HG02884 (cell line): ENCODE results near the gene PUM2.
"Not testable (repeated sequence)": the region's sequence is repeated elsewhere in the genome, so short reads cannot be mapped to it uniquely, and the experiment has no call there.

Experiments used
- ATAC-seq: cut with Tn5 transposase; IDR thresholded peaks from one replicate; pipeline ENCODE4 v1.9.1; 2021; ENCODE audit warnings: mild to moderate bottlenecking, moderate library complexity; ENCODE audit not compliant: unreplicated experiment

Gene PUM2, protein sequence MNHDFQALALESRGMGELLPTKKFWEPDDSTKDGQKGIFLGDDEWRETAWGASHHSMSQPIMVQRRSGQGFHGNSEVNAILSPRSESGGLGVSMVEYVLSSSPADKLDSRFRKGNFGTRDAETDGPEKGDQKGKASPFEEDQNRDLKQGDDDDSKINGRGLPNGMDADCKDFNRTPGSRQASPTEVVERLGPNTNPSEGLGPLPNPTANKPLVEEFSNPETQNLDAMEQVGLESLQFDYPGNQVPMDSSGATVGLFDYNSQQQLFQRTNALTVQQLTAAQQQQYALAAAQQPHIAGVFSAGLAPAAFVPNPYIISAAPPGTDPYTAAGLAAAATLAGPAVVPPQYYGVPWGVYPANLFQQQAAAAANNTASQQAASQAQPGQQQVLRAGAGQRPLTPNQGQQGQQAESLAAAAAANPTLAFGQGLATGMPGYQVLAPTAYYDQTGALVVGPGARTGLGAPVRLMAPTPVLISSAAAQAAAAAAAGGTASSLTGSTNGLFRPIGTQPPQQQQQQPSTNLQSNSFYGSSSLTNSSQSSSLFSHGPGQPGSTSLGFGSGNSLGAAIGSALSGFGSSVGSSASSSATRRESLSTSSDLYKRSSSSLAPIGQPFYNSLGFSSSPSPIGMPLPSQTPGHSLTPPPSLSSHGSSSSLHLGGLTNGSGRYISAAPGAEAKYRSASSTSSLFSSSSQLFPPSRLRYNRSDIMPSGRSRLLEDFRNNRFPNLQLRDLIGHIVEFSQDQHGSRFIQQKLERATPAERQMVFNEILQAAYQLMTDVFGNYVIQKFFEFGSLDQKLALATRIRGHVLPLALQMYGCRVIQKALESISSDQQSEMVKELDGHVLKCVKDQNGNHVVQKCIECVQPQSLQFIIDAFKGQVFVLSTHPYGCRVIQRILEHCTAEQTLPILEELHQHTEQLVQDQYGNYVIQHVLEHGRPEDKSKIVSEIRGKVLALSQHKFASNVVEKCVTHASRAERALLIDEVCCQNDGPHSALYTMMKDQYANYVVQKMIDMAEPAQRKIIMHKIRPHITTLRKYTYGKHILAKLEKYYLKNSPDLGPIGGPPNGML

GRCh38 chr2:20350753-20351554 is at the start of gene PUM2:
Gene PUM2 (minus strand): TSS chr2:20350844. CDS start chr2:20327360, 23,484 bp downstream.
- peak; percentile 72 for ATAC-seq

- no peak for ATAC-seq
Observed at GRCh38 chr2:20400306-20400705, 49.7 kb upstream of the PUM2 start.

GRCh38 chr2:20398956-20399567 is 48.4 kb upstream of the PUM2 start:
- ATAC-seq: no peak

GRCh38 chr2:20397811-20398447 is 47.3 kb upstream of the PUM2 start:
- no peak for ATAC-seq

- ATAC-seq: no peak
Observed at GRCh38 chr2:20396356-20397000, 45.8 kb upstream of the PUM2 start.

GRCh38 chr2:20393986-20394385 is 43.3 kb upstream of the PUM2 start:
- no peak for ATAC-seq

GRCh38 chr2:20391951-20392699 is 41.5 kb upstream of the PUM2 start:
- no peak for ATAC-seq

GRCh38 chr2:20390524-20391123 is 40.0 kb upstream of the PUM2 start:
- no peak for ATAC-seq

DNA sequence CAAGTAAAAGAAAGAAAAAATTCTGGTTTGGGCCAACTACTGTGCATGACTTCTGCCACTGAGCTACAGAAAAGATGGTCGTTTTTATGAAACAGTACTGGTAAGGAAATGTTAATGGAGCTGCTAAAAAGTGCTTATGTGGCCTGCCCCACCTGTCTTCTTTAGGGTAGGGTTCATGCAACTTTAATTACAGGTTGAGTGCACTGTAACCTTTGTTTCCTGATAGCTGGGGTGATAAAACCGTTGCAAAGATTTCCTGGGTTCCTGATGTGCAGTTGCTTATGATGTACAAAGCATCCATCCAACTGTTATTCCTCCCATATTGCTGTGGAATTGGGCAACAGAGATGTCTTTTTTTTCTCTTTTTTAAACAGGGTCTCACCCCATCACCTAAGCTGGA is 34.3 kb upstream of the PUM2 start:
- ATAC-seq: no peak

GRCh38 chr2:20382965-20383810 is 32.5 kb upstream of the PUM2 start:
- no peak for ATAC-seq

- no peak for ATAC-seq
Observed at GRCh38 chr2:20381457-20381856, 30.8 kb upstream of the PUM2 start.

GRCh38 chr2:20378891-20379519 is 28.4 kb upstream of the PUM2 start:
- no peak for ATAC-seq

DNA sequence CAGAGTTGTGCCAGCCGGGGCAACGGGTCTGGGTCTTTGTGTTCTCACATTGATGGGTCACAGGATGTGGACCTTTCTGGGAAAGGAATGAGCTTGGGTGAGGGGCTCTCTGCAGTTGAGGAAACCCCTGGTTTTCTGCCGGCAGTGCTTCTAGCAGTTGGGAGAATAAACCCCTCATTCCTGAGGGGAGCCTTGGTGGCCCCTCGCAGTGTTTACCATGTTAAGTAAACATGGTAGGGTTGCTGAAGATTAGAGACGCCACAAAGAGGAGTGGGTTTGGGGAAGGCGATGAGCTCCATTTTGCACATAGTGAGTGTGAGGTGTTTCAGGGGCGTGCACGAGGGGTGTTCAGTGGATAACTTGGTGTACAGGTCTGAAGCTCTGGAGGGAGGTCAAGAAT is 27.7 kb upstream of the PUM2 start:
- no peak for ATAC-seq

GRCh38 chr2:20377741-20378140 is 27.1 kb upstream of the PUM2 start:
- no peak for ATAC-seq

- ATAC-seq: not testable (repeated sequence)
Observed at GRCh38 chr2:20374982-20375381, 24.3 kb upstream of the PUM2 start.

DNA sequence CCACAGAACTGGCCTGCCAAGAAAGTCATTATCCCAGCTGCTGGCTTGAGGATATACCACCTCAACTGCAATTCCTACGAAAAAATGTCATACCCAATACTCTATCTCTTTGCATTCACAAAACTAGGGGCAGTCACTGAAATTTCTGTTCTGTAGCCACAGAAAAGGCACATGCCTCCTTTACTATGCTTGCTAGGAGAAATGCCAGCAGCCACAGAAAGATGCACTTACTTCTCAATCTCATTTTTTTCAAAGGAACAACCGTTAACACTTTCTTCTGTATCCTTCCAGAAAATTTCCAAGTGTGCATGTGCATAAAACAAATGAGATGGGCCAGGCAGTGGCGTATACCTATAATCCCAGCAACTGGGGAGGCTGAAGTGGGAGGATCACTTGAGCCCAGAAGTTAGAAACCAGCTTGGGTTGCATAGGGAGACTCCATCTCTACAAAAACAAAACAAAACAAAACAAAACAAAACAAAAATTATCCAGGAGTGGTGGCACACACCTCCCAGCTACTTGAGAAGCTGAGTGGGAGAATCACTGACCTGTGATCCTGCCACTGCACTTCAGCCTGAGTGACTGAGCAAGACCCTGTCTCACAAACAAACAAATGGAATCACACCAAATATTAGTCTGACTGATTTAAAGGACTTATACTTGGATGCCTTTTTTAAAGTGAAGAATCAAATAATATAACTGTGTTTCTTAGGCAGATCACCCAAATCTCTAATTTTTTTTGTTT is 22.4 kb upstream of the PUM2 start:
- ATAC-seq: no peak
